Measurements from ENCODE around the gene WDR86.

Gene WDR86

GRCh38 chr7:151429237-151429559, 19.4 kb upstream of the WDR86 start:
- H3K27me3 ChIP-seq (ENCODE audit: insufficient read depth, low read length, poor library complexity, severe bottlenecking) = no peaks in the 10 kb centered on the region
- H3K79me2 ChIP-seq (ENCODE audit: insufficient read depth, low read length) = no peaks in the 10 kb centered on the region
- peak overlapping the region; percentile 60 for H3K4me2 ChIP-seq (ENCODE audit: low read depth, low read length, poor library complexity, severe bottlenecking)
- H3K9me2 ChIP-seq (replicated peaks; ENCODE audit: low read depth, low read length) = no peaks in the 10 kb centered on the region
- H3K9ac ChIP-seq (ENCODE audit: low read depth, low read length, poor library complexity, severe bottlenecking) = no peak overlapping the region
- no peaks in the 10 kb centered on the region for H3K36me3 ChIP-seq (ENCODE audit: insufficient read depth, low read length)
- H3F3A ChIP-seq (ENCODE audit: low read depth) = no peaks in the 10 kb centered on the region
- no peak overlapping the region for H3K4me3 ChIP-seq (ENCODE audit: low read length, poor library complexity, severe bottlenecking)
- no peak overlapping the region for H2AFZ ChIP-seq (ENCODE audit: low read length)
- TF ChIP-seq CTCF (conservative IDR thresholded peaks at IDR 0.05; ENCODE audit: low read length) = no peak
- TF ChIP-seq EZH2phosphoT487 (IDR thresholded peaks at IDR 0.05; ENCODE audit: borderline replicate concordance) = no peak
- no peaks in the 10 kb centered on the region for H4K20me1 ChIP-seq (ENCODE audit: insufficient read depth, low read length, poor library complexity, severe bottlenecking)
- no peaks in the 10 kb centered on the region for H3K9me3 ChIP-seq (ENCODE audit: insufficient read depth, low read depth, low read length)
- H3K4me1 ChIP-seq (ENCODE audit: insufficient read depth, low read length, poor library complexity, severe bottlenecking) = peaks cover 35% of the 10 kb centered on the region

- H3K4me3 ChIP-seq (ENCODE audit: low read length, poor library complexity, severe bottlenecking) = no peak overlapping the region
- no peaks in the 10 kb centered on the region for H3K9me2 ChIP-seq (replicated peaks; ENCODE audit: low read depth, low read length)
- no peaks in the 10 kb centered on the region for H3F3A ChIP-seq (ENCODE audit: low read depth)
- H3K4me1 ChIP-seq (ENCODE audit: insufficient read depth, low read length, poor library complexity, severe bottlenecking) = peaks cover 32% of the 10 kb centered on the region
- H4K20me1 ChIP-seq (ENCODE audit: insufficient read depth, low read length, poor library complexity, severe bottlenecking) = no peaks in the 10 kb centered on the region
- TF ChIP-seq CTCF (conservative IDR thresholded peaks at IDR 0.05; ENCODE audit: low read length) (no peak), EZH2phosphoT487 (IDR thresholded peaks at IDR 0.05; ENCODE audit: borderline replicate concordance) (no peak)
- H3K79me2 ChIP-seq (ENCODE audit: insufficient read depth, low read length) = no peaks in the 10 kb centered on the region
- H3K36me3 ChIP-seq (ENCODE audit: insufficient read depth, low read length) = no peaks in the 10 kb centered on the region
- H3K9ac ChIP-seq (ENCODE audit: low read depth, low read length, poor library complexity, severe bottlenecking) = no peak overlapping the region
- H3K27me3 ChIP-seq (ENCODE audit: insufficient read depth, low read length, poor library complexity, severe bottlenecking) = no peaks in the 10 kb centered on the region
- H2AFZ ChIP-seq (ENCODE audit: low read length) = no peak overlapping the region
- no peaks in the 10 kb centered on the region for H3K9me3 ChIP-seq (ENCODE audit: insufficient read depth, low read depth, low read length)
- no peak overlapping the region for H3K4me2 ChIP-seq (ENCODE audit: low read depth, low read length, poor library complexity, severe bottlenecking)
Measured at GRCh38 chr7:151428378-151429236, 18.8 kb upstream of the WDR86 start.

- H4K20me1 ChIP-seq (ENCODE audit: insufficient read depth, low read length, poor library complexity, severe bottlenecking) = no peaks in the 10 kb centered on the region
- H3K27me3 ChIP-seq (ENCODE audit: insufficient read depth, low read length, poor library complexity, severe bottlenecking) = no peaks in the 10 kb centered on the region
- H3K4me2 ChIP-seq (ENCODE audit: low read depth, low read length, poor library complexity, severe bottlenecking) = no peak overlapping the region
- H3K36me3 ChIP-seq (ENCODE audit: insufficient read depth, low read length) = no peaks in the 10 kb centered on the region
- peaks cover 25% of the 10 kb centered on the region for H3K4me1 ChIP-seq (ENCODE audit: insufficient read depth, low read length, poor library complexity, severe bottlenecking)
- no peak overlapping the region for H3K4me3 ChIP-seq (ENCODE audit: low read length, poor library complexity, severe bottlenecking)
- H3K9me2 ChIP-seq (replicated peaks; ENCODE audit: low read depth, low read length) = no peaks in the 10 kb centered on the region
- no peaks in the 10 kb centered on the region for H3K9me3 ChIP-seq (ENCODE audit: insufficient read depth, low read depth, low read length)
- no peak for TF ChIP-seq EZH2phosphoT487 (IDR thresholded peaks at IDR 0.05; ENCODE audit: borderline replicate concordance)
- no peak for TF ChIP-seq CTCF (conservative IDR thresholded peaks at IDR 0.05; ENCODE audit: low read length)
- H3K9ac ChIP-seq (ENCODE audit: low read depth, low read length, poor library complexity, severe bottlenecking) = no peak overlapping the region
- no peak overlapping the region for H2AFZ ChIP-seq (ENCODE audit: low read length)
- H3F3A ChIP-seq (ENCODE audit: low read depth) = no peaks in the 10 kb centered on the region
- H3K79me2 ChIP-seq (ENCODE audit: insufficient read depth, low read length) = no peaks in the 10 kb centered on the region
Measured at GRCh38 chr7:151427705-151428377, 18.0 kb upstream of the WDR86 start.
